ENCODE results near the gene PRKCE.
A peak's percentile ranks its signal among the peaks of the same experiment; 100 is the strongest.
"Not testable (repeated sequence)": the region's sequence is repeated elsewhere in the genome, so short reads cannot be mapped to it uniquely, and the experiment has no call there.

The PRKCE gene

GRCh38 chr2:45882707-45883602 lies 231.5 kb downstream of the PRKCE start:
- DNase-seq, result peak in 8 of 56 donors; percentile 9 to 68 (median 19)

GRCh38 chr2:45883603-45884000 lies 232.1 kb downstream of the PRKCE start:
- no peak for DNase-seq

- no peak for DNase-seq
Measured at GRCh38 chr2:45884126-45884525, 232.7 kb downstream of the PRKCE start.

- DNase-seq, result peak in 4 of 56 donors; percentile 6 to 19 (median 12)
Measured at GRCh38 chr2:45885171-45885621, 233.7 kb downstream of the PRKCE start.

- no peak for DNase-seq
Measured at GRCh38 chr2:45886171-45886663, 234.7 kb downstream of the PRKCE start.

GRCh38 chr2:45888167-45888566 lies 236.7 kb downstream of the PRKCE start:
- DNase-seq, result no peak

- DNase-seq, result no peak
Measured at GRCh38 chr2:45888641-45889040, 237.2 kb downstream of the PRKCE start.

GRCh38 chr2:45889053-45889452 lies 237.6 kb downstream of the PRKCE start:
- DNase-seq, result peak in 2 of 56 donors; percentile 3 to 20

GRCh38 chr2:45889620-45890370 lies 238.3 kb downstream of the PRKCE start:
- DNase-seq, result no peak

GRCh38 chr2:45890371-45890646 lies 238.8 kb downstream of the PRKCE start:
- DNase-seq, result not testable (repeated sequence)

GRCh38 chr2:45890819-45891218 lies 239.3 kb downstream of the PRKCE start:
- DNase-seq, result no peak

GRCh38 chr2:45891719-45892424 lies 240.4 kb downstream of the PRKCE start:
- DNase-seq, result peak in 10 of 56 donors; percentile 14 to 50 (median 27)

- no peak for DNase-seq
Measured at GRCh38 chr2:45892425-45892745, 240.9 kb downstream of the PRKCE start.

GRCh38 chr2:45892757-45893156 lies 241.3 kb downstream of the PRKCE start:
- DNase-seq, result peak in 2 of 56 donors; percentile 4 to 23

- no peak for DNase-seq
Measured at GRCh38 chr2:45894211-45894610, 242.7 kb downstream of the PRKCE start.

GRCh38 chr2:45895241-45895861 lies 243.9 kb downstream of the PRKCE start:
- no peak for DNase-seq

GRCh38 chr2:45896311-45896710 lies 244.8 kb downstream of the PRKCE start:
- DNase-seq, result no peak

- DNase-seq, result no peak
Measured at GRCh38 chr2:45897842-45898241, 246.4 kb downstream of the PRKCE start.

GRCh38 chr2:45898819-45899218 lies 247.3 kb downstream of the PRKCE start:
- DNase-seq, result peak in 1 of 56 donors; percentile 36

GRCh38 chr2:45899926-45900325 lies 248.5 kb downstream of the PRKCE start:
- DNase-seq, result no peak

GRCh38 chr2:45901468-45902032 lies 250.1 kb downstream of the PRKCE start:
- DNase-seq, result no peak
